Stromal cell of bone marrow (primary cell): ENCODE results near the gene CEACAM21.

Experiments used
- DNase-seq: peaks from one replicate; pipeline ENCODE4 v3.0.0-alpha.2; 2012; ENCODE audit warnings: low read depth

The CEACAM21 gene

DNA sequence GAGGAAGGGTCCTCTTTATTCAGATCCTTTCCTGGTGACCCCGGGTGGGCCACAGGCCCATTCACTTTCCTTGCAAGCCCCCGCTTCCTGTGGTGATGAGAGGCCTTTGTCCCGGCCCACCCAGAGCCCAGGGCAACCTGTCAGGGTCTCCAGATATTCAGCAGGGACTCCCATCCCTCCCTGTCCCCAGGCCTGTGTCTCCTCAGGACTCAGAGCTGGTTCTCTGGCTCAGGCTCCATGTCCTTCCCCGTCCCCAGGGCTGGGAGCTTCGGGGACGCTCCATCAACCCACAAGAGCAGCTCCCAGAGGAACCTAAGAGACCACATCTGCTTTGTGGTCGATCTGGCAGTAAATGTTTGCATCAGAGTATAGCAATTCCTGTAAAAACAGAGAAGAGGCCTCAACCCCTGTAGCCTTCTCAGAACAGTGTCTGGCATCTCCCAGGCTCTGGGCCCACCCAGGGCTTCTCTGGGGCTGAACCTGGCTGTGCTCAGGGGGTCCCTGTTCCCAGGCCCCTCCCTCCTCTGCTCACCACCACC is 43.1 kb downstream of the CEACAM21 start:
- DNase-seq, result no peak

DNA sequence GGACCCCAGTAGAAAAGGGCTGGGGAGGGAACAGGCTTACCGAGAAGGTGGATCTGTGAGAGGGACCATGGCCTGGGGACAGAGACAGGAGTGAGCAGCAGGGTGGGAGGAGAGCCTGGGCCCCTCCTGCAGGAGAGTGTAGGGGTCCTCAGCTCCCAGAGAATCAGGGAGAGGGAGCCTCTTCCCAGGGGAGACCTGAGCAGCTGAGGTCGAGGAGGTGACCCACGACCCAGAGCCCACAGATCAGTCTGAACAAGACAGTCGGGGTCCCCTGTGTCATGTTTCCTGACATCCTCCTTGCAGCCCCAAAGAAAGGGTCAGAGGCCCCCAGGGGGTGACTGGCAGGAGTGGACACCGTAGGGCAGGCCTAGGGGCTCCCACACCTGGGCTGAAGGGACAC is 44.2 kb downstream of the CEACAM21 start:
- no peak for DNase-seq

DNA sequence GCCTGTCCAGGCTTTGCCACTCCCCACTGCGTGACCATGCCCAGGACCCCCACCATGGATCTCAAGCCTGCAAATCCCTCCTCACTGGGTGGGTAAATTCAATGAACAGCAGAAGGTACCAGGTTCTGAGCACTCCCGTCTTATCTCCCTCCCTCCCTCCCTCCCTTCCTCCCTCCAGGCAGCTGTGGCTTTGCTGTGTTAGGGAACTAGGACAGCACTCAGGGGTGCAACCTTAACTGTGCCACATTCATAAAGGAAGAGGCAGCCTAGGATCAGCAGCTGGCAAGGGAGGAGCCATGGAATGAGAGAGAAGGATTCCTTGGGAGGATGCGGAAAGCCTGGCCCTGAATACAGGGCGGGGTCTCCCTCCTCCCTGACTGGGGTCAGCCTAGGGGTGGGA is 45.3 kb downstream of the CEACAM21 start:
- DNase-seq, result no peak

DNA sequence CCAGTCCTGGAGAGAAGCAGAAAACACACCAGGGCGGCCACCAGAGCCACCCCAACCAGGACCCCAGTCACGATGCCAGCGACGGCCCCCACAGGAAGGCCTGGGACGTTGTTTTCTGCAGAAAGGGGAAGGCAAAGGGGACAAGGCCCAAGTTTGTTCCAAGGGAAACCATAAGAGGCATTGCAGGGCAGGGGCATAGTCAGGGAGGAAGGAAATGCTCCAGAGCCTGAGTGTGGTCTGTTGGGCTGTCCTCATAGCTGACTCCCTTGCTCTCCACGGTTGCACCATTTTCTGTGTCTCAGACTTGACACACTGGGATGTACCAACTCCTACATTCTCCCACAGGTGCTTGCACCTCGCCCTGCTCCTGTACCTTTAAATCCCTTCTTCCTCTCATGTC is 45.7 kb downstream of the CEACAM21 start:
- DNase-seq, result no peak

DNA sequence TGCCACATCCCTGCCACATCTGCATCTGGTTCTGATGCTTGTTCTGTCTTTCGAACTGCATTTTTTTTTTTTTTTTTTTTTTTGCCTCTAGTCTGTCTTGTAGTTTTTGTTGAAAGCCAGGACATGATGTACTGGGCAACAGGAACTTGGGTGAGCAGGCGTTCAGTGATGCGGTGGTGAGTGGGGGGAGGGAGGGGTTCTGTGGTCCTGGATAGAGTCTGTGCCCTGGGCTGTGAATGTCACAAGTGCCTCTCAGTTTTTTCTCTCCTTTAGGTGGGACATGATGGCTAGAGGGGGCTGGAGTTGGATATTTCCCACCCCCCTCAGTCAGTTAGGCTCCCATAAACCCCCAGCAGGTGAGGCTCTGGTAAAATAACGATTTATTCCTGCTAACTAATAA is 47.4 kb downstream of the CEACAM21 start:
- no peak for DNase-seq

DNA sequence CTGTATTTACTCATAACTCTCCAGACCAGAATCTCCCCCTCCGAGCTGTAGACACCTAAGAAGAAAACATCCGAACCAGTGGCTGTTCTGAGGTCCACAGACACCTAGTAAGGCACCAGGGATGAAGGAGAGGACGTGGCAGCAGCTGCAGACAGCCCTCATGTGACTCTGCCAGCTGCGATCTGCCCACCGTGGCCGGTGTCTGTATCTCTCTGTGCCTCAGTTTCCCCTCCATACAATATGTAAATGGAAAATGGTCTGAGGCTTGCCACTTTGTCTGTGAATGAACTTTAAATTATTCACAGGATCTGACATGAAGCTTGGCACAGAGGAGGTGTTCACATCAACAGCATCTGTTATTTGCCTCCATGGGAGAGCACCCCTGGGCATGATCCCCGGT is 48.5 kb downstream of the CEACAM21 start:
- DNase-seq, result no peak

DNA sequence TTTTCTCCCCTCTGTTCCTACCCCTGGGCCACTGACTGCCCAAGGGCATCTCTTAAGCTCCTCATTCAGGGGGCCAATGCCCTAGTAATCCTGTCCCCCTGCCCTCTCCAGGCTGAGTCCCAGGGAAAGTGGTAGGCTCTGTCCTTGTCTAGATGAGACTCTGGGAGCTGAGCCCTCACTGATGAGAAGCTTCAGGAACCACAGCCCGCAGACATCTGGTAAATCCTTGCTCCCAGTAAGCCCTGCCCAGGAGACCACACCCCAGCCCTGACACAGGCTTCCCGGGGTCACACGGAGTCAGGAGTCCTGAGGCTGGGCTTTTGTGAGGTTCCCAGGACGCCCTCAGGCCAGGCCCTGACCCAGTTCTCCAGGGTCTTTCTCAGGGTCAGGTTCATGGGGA is 49.0 kb downstream of the CEACAM21 start:
- no peak for DNase-seq

DNA sequence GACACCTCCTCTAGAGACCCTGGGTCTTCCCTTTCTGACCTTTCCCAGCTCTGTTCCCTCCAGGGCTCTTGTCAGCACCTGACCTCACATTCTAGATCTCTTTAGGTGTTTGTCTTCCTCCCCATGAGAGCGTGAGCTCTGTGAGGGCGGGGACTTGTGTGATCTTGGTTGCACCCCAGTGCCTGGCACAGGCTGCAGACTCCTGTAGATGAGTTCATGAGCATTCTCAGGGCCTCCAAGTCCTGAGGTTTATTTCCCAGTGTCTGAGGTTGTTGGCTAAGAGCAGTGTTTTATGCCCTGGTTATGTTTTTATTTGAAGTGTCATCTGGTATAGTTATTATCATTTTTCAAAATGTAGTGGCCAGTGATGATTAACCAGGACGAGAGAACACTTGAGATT is 50.3 kb downstream of the CEACAM21 start:
- no peak for DNase-seq

DNA sequence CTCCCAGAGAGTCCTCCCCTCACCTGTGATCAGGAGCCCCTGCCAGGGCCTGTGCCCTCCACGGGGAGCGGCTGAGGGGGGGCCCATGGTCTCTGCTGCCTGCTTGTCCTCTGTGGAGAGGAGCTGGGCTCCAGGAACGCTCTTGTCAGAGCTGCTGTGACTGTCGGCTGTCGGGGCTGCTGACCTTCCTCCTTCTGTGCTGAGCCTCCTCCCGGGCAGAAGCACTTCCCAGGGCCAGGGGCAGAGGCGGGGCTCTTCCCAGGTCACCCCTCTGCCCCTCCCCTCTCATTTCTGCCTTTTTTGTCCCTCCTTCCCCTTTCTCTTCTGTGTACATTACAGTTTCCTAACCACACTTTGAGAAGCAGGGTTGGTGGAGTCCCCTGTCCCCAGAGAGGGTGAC is 50.9 kb downstream of the CEACAM21 start, which contains the start of gene CEACAM4:
CEACAM4 (minus strand) TSS at position 198 of the 400 bp plus-strand sequence; CDS start at position 87, 111 bp downstream.
- DNase-seq, result no peak

DNA sequence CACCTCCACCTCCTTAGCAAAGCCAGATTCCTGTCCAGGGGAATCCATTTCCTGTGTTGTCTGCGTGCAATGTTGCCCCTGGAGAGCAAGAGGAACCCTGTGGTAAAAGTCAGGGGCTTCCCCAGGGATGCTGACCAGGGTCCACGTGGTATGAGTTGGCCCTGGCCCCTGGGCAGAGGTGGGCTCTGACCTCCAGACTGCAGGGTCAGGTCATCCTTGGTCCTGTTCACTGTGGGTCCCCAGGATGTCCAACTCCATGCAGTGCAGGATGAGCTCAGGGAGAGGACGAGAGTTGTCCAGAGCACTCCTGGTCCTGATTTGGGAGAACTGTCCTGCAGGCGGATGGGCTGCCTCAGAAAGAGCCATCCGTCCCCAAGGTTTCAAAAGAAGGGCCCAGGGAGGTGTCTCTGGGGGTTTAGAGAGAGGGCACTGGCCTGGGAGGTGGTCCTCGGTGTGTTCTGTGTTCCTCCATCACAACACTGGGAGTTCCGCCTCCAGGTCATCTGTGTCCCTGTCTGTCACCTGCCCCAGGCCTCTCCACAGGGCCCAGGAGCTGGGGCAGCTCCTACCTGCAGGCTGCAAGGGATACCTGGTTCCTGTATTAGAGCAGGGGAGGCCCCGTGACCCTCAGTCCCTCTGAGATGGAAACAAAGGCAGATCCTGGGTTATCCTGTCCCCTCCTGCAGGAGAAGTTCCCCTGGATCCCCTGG is 52.2 kb downstream of the CEACAM21 start:
- no peak for DNase-seq
